T-helper 2 cell (primary cell): ENCODE results near the gene PKNOX2.
A peak's percentile ranks its signal among the peaks of the same experiment; 100 is the strongest.

Experiments
- DNase-seq, 5 experiments: peaks; one replicate each; pipeline versions ENCODE4 v3.0.0 to v3.0.0-alpha.2; 2012 to 2022

Gene PKNOX2

DNA sequence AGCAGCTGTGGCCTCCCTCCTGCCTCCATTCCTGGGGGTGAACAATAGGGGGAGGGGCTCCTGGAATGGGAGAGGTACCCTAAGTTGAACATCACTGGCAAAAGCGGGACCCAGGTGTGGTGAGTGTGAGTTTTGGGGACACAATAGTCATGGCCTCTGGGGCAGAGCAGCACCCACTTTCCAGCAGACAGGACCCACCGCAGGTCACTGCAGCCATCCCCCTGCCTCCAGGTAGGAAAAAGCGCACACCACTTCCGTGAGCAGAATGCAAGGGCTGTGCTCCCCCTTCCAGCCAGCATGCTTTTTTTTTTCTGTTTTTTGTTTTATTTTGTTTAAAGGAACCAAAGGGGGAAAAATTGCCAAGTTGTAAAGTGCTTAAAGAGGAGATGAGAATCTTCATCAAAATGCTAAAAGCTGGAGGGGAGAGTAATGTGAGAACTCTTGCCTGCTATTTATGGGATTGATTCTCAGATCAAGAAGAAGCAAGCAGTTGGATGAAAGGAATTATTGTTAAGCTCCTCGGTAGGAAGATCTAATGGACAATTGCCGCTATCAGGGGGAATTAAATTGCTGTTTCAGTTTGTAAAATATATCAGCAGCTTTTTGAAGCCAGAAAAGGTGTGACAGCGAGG lies 178.7 kb downstream of the PKNOX2 start:
- DNase-seq: no peak

DNA sequence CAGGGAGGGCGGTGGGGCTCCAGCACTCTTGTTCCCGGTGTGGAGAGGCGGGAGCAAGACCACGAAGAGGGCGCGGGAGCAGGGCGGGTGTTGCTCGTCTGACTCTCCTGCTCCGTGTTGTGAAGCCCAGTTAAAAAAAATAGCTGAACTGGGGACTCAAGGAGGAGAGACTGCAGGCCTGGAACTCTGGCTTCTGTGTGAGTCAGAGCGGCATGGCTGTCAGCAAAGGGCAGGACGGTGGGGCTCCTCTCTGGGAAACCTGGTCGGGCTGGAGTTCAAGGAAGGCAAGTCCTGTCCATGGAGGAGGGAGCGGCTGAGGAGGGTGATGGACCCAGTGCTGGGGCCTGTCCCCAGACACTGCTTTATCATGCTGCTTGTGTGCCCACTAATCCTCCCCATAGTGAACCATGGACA lies 179.2 kb downstream of the PKNOX2 start:
- DNase-seq: no peak

DNA sequence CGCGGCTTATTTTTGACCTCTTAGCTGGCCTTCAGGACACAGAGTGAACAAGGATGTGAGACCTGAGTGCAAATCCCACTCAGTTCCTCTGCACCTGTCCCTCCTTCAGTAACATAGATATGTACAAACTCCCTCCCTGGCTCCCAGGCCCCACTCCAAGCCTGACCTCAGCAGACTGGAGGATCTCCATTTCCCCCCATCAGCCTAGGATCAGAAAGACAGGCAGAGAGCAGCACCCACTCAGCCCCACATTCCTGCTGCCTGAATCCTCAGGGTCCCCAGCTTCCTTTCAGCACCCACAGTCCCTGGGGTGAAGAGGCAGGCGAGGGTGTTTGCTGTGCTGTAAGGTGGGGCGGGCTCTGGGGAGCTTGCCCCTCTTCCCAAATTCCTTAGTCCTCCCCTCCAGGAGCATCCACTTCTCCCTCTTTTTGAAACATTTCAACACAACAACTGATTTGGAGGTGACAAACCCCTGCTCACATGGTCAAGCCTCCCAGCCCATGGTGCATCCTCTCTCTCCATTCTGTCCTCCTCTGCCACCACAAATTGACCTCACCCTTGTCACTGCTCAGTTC lies 180.4 kb downstream of the PKNOX2 start:
- no peak for DNase-seq

DNA sequence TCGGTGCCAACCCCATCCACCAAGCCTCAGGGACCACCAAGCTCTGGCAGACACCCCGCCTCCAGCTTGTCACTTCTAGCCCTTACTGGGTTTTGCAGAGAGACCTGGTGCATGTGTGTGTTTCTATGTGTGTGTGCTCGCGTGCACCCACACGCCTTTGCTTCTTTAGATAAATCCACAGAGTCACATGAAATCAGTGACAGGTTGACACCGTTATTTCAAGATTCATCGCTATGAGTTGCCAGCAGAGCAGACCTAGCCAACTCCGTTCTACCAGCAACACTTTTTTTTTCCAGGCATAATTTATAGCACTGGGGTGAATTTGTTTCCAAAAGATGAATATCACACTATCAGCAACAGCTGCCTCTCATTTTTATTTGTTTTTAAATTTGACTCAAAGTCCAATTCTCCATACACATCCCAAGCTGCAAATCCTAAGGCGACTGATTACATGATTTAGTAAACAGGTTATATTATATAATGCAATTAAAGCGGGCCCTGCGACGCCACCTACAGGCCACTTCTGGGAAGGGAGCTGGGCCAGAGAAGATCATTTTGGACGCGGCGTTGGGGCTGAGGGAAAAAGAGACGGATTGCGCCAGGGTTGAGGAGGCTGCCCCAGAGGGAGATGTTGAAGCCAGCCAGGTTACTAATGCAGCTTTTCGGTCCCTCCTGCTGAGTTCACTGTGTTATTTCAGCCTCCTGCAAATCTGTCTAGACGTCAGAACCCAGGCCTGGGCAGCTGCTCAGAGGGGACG lies 181.0 kb downstream of the PKNOX2 start:
- DNase-seq: peak in 2 of 5 experiments; percentile 14 to 22

DNA sequence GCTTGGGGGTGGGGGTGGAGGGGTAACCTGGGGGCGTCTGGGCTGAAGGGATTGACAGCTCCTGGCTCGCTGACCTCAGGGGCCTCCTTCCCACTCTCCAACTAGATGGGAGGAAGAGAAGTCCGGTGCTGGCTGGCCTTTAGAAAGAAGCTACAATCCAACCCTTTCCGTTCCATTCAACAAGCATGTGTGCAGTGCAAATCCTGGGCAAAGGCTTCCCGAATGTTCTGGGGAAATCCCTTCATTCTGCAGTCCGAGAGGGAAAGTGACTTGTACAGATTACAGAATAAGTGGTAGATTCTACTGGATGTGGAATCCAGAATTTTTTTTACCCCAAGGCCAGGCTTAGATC lies 181.6 kb downstream of the PKNOX2 start:
- no peak for DNase-seq

DNA sequence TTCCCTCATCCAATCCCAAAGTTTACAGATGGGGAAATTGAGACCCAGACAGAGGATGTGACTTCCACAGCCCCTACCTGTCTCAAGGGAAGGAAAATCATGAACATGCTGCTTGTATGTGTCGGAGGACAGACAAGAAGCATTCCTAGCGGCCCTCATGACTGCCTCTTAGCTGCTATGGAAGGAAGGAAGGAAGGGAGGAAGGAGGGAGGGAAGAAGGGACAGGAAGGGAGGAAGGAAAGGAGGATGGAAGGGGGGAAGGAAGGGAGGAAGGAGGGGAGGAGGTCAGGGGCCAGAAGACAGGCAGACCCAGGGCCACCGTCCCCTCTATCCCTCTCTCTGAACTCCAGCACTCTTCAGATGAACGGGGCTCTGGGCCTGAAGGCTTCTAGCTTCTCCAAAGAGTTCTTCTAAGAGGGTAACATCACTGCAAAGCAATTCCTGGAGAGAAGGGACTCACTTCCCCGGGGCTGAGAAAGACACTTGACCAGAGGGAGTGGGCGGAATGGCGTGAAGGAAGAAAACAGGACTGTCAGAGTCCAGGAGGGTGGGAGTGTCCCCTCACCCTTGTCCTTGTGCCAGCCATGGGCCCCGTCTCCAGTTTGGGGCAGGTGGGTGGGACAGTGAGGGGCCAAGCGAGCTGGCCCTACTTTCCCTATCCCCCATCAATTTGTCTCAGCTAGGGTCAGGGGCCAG lies 182.2 kb downstream of the PKNOX2 start:
- DNase-seq: no peak

DNA sequence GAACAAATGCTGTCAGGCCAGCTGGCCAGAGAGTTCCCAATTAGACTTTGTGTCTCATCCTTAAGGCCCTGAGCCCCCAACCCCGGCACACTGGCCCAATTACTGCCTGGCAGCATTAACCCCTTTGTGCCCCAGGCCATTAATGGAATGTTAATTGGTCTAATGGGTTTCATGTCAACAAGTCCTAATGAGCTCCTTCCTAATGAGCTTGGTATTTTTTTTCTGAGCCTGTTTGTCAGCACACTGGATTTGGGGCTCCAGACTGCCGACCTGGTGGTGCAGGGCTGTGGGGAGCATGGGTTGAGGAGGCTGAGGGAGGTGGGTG lies 182.7 kb downstream of the PKNOX2 start:
- DNase-seq: no peak

DNA sequence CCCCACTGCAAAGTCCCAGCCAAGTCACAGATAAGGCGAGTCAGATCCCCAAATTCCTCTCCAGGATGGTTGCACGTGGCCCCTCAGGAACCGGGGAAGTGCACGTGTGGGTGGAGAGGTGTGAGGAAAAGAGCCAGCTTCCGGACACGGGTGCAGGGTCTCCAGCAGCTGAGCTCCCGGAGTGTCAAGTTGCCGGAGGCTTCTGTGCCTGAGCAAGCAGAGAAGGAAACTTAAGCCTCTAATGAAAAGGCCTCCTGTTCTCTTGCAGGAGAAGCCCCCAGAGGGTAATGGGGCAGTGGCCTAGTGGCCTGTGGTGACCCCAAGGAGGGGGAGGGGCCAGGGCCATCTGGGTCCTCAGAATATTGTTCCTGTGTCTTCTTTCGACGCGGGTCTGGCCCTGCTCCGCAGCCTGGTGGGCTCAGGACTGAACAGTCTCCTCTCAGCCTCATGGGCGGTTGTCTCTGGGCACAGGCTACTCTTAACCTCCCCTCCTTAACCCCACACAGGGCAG lies 183.6 kb downstream of the PKNOX2 start:
- DNase-seq: no peak

DNA sequence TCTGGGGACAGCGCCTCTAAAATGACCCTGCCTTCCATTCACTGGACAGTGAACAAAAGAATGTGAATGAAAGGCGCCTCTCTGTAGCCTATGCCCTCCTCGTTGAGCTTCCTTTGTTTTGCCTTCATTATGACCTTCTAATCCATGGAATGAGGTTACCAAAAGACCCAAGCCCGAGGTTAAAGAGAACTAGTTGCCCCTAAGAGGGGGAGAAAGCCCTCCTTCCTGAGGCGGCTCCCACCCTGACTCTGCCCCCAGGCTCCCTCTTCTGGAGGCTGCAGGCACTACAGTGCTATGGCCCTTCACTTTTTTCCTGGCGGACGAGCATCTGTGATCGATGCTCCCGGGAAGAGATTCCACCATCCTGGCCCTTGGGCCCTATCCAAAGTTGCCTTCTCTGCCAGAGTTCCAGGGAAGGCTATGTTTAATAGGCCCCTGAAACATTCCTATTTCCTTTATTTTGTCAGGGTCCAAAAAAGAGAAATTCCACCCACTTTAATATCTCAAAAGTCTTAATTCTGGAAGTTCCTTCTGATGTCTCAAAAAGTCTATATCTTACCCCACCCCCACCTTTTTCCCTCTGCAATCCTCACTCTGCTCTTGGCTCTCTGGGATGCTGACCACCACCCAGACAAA lies 184.2 kb downstream of the PKNOX2 start:
- DNase-seq: peak in 3 of 5 experiments; percentile 5 to 20 (median 18)

DNA sequence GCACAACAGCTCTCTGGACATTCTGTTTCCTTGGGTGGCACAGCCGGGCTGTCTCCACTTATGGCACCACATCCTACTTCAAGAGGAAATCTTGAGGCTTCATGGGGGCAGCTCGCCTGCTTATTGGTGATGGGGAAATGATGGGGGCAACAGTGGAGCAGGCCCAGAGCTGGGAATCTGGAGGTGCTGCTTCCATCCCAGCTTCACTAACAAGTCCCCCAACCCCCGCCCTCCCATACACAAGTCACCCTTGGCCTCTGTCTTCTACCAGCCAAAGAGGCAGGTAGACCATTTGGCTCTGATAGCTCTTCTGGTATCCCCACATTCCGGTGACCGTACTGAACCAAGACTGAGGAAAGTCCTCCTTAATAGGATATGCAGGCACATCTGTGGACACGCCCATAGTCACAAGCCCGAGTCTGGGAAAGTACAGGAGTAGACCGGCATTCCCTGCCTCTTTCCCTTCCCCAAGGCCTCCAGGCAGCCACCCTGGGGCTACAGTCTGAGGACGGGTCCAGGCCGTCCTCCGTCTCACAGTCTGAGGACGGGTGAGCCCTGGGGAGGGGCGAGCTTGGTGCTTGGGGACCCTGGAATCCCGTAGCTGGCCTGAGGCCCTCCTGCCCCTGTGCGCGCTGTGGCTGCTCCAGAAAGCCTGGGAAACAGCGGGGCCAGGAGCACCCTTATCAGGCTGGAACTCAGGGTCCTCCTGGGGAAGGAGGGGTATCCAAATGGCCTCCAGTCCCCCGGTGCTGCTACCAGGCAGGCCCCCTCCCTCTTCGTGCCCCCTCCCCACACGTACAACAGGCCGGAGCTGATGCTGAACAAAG lies 185.9 kb downstream of the PKNOX2 start:
- DNase-seq: no peak

DNA sequence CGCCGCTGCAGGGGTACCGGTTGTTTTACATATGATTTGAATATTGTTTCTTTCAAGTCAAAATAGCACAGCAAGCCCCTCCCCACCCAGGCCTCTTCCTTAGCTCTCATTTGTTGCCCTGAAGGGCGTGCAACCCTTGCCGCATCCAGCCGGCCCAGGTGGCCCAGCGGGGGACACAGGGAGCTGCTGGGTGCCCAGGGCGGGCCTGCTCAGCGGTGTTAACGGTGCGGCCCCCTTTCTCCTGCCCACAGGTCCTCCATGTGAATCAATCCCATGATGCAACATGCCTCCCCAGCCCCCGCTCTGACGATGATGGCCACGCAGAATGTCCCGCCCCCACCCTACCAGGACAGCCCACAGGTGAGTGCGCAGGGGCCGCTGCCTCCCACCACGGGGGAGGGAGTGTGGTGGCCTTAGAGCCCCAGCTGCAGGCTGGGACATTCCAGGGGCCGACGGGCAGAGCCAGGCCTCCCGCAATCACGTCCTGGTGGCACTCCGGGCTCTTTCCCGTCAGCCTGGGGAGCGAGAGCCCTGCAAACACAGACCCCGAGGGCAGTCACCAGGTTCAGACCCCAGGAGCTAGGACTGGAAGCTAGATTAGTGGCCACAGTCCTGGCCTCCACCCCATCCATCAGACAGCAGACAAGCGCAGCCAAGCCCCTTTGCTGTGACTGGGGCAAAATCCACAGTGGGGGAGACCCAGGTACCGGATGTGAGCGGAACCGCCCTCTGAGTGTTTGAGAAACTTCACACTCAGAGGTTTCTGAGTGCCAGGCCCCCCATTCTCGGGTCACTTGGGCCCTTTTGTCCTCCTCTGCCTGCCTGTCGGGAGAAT lies 186.7 kb downstream of the PKNOX2 start:
- no peak for DNase-seq

DNA sequence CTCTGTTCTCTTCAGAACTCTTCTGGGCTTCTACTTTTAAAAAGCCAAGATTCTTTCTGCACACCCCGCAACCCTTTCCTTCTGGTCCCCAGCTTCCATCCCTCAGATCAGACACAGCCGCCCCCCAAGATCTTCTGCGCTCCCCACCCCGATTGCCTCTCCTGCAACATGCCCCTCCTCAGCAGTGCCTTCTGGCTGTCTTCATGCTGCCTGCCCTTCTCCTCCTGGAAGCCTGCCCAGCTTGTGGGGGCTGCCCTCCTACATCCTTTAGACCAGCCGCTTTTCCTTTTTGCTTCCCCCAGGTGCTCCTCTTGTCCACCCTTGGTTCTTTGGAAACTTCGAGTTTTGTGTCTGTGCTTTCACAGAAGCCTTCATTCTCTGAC lies 187.3 kb downstream of the PKNOX2 start:
- DNase-seq: no peak

DNA sequence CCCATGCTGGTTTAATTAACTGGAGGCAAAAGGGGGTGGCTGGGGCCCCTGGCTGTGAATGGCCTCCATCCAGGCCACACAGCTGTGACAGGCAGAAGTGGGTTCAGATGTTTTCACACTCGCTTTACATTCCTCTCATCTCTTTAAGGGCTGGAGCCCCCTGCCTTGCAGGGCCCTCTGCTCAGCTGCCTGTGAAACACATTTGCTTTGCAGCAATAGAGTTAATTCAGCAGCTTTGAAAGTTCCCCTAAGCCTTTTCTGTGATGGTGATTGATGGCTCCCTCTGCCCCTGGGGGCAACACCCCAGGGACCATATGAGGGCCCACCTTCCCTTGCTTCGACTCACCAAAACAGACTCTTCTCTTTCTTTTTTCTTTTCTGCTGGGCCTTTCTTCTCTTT lies 192.2 kb downstream of the PKNOX2 start:
- DNase-seq: no peak

DNA sequence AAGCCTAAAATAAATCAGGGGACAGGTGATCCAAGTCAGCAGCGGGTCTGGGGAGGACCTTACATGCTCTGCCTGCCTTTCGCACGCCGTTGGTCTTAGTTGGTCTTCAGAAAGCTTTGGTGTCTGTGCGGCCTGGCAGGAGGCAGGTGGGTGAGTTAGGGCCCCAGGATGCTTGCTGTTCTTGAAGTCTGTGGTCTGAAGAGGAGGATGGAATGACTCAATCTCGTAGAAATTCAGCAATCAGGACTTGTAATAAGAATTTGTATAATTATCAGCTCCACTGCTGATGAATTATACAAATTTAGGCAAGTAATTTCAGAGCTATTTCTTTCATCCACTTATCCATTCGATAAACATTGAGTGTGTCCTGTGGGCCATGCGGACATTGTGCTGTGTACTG lies 193.0 kb downstream of the PKNOX2 start:
- DNase-seq: peak in 1 of 5 experiments; percentile 6

DNA sequence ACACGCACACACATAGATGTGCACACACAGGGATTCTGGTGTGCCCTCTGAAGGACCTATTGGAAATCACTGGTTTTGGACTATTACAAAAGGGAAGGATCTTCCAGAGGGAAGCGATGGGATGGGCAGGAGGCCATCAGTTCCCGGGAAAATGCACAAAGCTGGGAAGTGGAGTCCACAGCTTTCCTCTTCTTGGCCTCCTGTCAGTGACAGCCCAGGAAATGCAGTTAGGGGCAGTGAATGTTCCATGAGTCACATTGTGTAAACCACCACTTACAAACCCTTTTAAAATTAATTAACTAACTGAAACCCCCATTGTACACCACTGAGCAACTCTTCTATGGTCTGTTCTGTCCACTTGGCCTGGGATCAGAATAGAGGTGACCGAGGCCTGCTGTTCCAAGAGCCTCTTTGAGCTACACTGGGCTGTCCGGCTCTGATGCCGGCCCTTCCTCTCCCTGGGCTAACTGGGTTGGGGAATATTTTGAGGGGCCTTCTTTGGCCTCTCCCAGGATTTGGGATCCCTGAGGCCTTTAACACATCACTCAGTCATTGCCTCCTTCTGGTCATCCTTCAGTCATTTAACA lies 193.8 kb downstream of the PKNOX2 start:
- DNase-seq: no peak

DNA sequence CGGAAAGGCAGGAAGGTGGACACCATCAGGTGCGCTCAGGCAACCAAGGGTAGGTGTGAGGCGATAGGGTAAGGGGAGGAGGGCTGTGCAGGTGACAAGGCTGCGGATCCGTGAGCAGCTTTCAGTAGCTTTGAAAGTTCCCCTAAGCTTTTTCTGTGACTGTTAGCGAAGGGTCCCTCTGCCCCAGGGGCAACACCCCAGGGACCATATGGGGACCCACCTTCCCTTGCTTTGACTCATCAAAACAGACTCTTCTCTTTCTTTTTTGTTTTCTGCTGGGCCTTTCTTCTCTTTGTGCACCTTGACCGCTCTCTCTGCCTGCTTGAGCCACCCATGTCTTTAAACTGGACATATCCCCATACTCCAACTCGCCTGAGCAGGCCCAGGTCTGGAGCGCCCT lies 194.6 kb downstream of the PKNOX2 start:
- no peak for DNase-seq

DNA sequence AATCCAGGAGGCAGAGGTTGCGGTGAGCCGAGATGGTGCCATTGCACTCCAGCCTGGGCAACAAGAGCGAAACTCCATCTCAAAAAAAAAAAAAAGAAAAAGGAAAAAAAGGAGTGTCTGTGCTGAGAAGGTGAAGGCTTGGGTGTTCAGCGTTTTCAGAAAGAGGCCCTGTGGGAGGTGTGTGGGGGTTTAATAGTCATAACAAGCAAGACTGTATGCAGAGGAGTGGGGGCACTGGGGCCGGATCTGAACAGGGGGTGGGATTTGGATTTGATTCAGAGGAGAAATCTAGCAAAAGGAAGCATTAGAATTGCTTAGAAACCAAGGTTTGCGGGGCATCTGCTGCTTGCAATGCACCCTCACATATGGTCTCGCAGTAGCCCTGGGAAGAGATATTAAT lies 195.5 kb downstream of the PKNOX2 start:
- DNase-seq: no peak

DNA sequence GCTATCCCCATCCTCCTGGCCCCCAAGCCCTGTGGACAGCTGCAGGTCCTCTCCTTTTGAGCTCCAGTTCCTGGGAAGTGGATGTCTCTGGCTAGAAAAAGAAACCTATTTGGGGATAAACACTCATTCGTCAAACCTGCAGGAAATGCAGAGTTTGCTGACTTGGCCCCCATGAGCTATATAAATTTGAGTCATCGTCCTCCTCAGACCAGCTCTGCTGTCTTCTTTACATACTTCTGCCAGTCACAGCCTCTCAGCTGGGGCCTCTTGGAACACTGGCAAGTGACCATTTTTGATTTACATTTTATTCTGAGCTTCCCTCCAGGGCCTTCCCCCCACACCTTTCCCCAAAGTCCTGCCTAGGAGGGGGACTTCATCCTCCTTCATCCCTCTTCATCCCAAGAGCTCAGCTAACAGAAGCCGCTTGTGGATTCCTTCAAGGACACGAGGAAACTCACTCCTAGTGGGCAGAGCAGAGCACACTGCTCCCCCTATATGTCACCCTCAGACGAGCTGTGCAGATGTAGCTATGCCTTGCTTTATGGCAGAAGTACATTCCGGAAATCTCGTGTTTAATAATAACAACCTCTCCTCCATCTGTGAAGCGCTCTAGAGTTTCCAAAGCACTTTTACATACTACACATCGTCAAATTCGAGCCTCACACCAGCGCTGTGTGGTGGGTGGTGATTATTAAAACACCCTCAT lies 199.7 kb downstream of the PKNOX2 start:
- DNase-seq: no peak

DNA sequence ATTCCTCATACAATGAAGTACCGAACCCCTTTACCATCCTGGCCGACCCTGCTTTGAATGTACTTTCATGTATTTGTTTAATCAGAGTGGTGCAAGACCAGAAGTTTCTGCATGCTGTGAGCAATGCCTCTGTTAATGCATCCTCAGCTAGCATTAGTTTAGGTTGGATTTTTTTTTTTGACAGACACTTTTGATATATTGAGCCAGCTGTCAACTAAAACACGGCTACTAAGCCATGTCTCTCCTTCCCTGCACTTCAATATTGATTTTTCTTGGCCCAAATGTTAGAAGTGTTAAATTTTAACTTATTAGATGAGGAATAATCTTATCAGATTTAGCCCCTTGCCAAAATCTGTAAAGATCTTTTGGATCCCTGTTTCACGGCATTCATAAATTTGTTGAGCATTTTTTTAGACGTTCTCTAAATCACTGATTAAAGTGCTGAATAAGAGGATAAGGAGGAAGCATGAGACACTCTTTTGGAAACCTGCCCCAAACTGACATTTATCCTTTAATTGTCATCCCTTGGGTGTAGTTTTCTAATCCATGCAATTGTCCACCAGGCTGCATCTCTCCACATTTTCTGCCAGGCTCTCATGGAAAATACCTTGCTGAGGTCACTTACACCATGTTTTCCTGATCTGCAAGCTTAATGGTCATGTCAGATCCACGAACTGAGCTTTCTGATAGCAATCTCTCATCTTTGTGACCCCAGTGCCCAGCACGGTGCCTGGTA lies 200.8 kb downstream of the PKNOX2 start:
- DNase-seq: no peak

DNA sequence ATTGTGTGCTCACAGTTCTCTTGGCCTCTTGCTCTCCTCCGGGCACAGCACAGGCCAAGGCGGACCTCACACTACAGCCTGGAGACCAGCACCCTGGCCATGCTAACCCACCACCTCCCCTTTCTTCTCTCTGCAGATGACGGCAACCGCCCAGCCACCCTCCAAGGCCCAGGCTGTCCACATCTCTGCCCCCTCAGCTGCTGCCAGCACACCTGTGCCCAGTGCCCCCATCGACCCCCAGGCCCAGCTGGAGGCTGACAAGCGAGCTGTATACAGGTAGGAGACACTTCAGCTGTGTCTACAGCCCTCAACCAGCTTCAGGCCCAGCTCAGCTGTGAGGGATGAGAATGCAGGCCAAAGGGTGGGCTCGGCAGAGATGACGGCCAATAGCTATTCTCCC lies 203.2 kb downstream of the PKNOX2 start:
- no peak for DNase-seq
